H9 (cell line): ENCODE data around the gene P4HA1. TPM values are rescaled to one million over a fixed set of nuclear protein-coding genes. Genes with fewer than 3 reads are reported as not detected.

Experiments
- DNase-seq: peaks from one replicate; pipeline ENCODE4 v3.0.0-alpha.2; 2017
- H2AFZ ChIP-seq: one replicate; pipeline ENCODE4 v1.6.1; 2013; ENCODE audit warnings: mild to moderate bottlenecking, low read length, control low read depth, moderate library complexity
- H2AK5ac ChIP-seq: 2 replicates; pipeline ENCODE4 v1.6.1; 2013; ENCODE audit warnings: low read length, control low read depth, mixed read lengths; ENCODE audit not compliant: insufficient read length
- H2BK120ac ChIP-seq: one replicate; pipeline ENCODE4 v1.6.1; 2013; ENCODE audit warnings: low read depth, mild to moderate bottlenecking, low read length, control low read depth, inconsistent platforms; ENCODE audit not compliant: poor library complexity, severe bottlenecking
- H2BK12ac ChIP-seq: 2 replicates; pipeline ENCODE4 v1.6.1; 2013; ENCODE audit warnings: low read length, control low read depth, mixed read lengths, low read depth; ENCODE audit not compliant: insufficient read length
- H2BK15ac ChIP-seq: 2 replicates; pipeline ENCODE4 v1.6.1; 2013; ENCODE audit warnings: low read depth, low read length, control low read depth
- H2BK20ac ChIP-seq: one replicate; pipeline ENCODE4 v1.6.1; 2013; ENCODE audit warnings: low read depth, mild to moderate bottlenecking, low read length, control low read depth, inconsistent platforms; ENCODE audit not compliant: poor library complexity, severe bottlenecking
- H2BK5ac ChIP-seq: 2 replicates; pipeline ENCODE4 v1.6.1; 2013; ENCODE audit warnings: low read length, control low read depth, mixed read lengths; ENCODE audit not compliant: insufficient read length
- H3K14ac ChIP-seq: 2 replicates; pipeline ENCODE4 v1.6.1; 2013; ENCODE audit warnings: low read length, control low read depth; ENCODE audit not compliant: insufficient read depth
- H3K18ac ChIP-seq: 2 replicates; pipeline ENCODE4 v1.6.1; 2013; ENCODE audit warnings: low read depth, mild to moderate bottlenecking, mixed read lengths, low read length, control low read depth; ENCODE audit not compliant: insufficient read length
- H3K23ac ChIP-seq: 2 replicates; pipeline ENCODE4 v1.6.1; 2013; ENCODE audit warnings: low read length, control low read depth, mixed read lengths, low read depth; ENCODE audit not compliant: insufficient read length
- H3K23me2 ChIP-seq: 2 replicates; pipeline ENCODE4 v1.6.1; 2013; ENCODE audit warnings: low read depth, mild to moderate bottlenecking, mixed read lengths, low read length, control low read depth; ENCODE audit not compliant: insufficient read length, poor library complexity, severe bottlenecking
- H3K27ac ChIP-seq: 2 replicates; pipeline ENCODE4 v1.5.1; 2013; ENCODE audit warnings: low read length, control low read depth, mixed read lengths, low read depth; ENCODE audit not compliant: insufficient read length
- H3K27me3 ChIP-seq: 2 replicates; pipeline ENCODE4 v1.6.1; 2013; ENCODE audit warnings: low read length, control low read depth, inconsistent platforms; ENCODE audit not compliant: insufficient read depth
- H3K4ac ChIP-seq: 2 replicates; pipeline ENCODE4 v1.6.1; 2013; ENCODE audit warnings: low read depth, mild to moderate bottlenecking, control low read depth, inconsistent platforms, low read length, moderate library complexity
- H3K4me1 ChIP-seq: 2 replicates; pipeline ENCODE4 v1.6.1; 2013; ENCODE audit warnings: low read length, control low read depth, inconsistent platforms; ENCODE audit not compliant: insufficient read depth
- H3K4me2 ChIP-seq: 2 replicates; pipeline ENCODE4 v1.6.1; 2013; ENCODE audit warnings: low read length, control low read depth, mixed read lengths; ENCODE audit not compliant: insufficient read length, insufficient read depth
- H3K56ac ChIP-seq: 2 replicates; pipeline ENCODE4 v1.6.1; 2013; ENCODE audit warnings: low read depth, mild to moderate bottlenecking, mixed read lengths, low read length, control low read depth; ENCODE audit not compliant: insufficient read length
- H3K79me1 ChIP-seq: 2 replicates; pipeline ENCODE4 v1.6.1; 2013; ENCODE audit warnings: low read depth, mild to moderate bottlenecking, moderate library complexity, low read length, control low read depth, inconsistent platforms; ENCODE audit not compliant: insufficient read depth, poor library complexity, severe bottlenecking
- H3K79me2 ChIP-seq: 2 replicates; pipeline ENCODE4 v1.6.1; 2013; ENCODE audit warnings: low read length, control low read depth, inconsistent platforms; ENCODE audit not compliant: insufficient read depth
- H3K9ac ChIP-seq: 2 replicates; pipeline ENCODE4 v1.6.1; 2013; ENCODE audit warnings: low read length, control low read depth, mixed read lengths; ENCODE audit not compliant: insufficient read length; ENCODE audit errors: extremely low read depth
- H3K9me3 ChIP-seq: one replicate; pipeline ENCODE4 v1.6.1; 2013; ENCODE audit warnings: low read depth, low read length, inconsistent platforms; ENCODE audit not compliant: control insufficient read depth
- H3T11ph ChIP-seq: one replicate; pipeline ENCODE4 v1.6.1; 2013; ENCODE audit warnings: mild to moderate bottlenecking, low read length, control low read depth, inconsistent platforms
- H4K20me1 ChIP-seq: one replicate; pipeline ENCODE4 v1.6.1; 2013; ENCODE audit not compliant: control insufficient read depth, insufficient read length, insufficient read depth
- H4K5ac ChIP-seq: 2 replicates; pipeline ENCODE4 v1.6.1; 2013; ENCODE audit warnings: low read depth, mild to moderate bottlenecking, mixed read lengths, low read length, control low read depth; ENCODE audit not compliant: insufficient read length
- H4K8ac ChIP-seq: replicated peaks from 2 replicates; pipeline ENCODE4 v1.6.1; 2013; ENCODE audit warnings: low read length, control low read depth, mixed read lengths, low read depth; ENCODE audit not compliant: insufficient read length
- H4K91ac ChIP-seq: 2 replicates; pipeline ENCODE4 v1.6.1; 2013; ENCODE audit warnings: low read depth, mild to moderate bottlenecking, moderate library complexity, mixed read lengths, low read length, control low read depth; ENCODE audit not compliant: insufficient read length
- H3K27ac Mint-ChIP-seq, 3 experiments: 2 replicates in 2 of 3; 3 replicates in 1 of 3; pipeline ENCODE4 v1.8.0; 2020 to 2021; ENCODE audit warnings: mixed read lengths in 3 of 3, mild to moderate bottlenecking in 1 of 3, moderate library complexity in 1 of 3
- H3K27me3 Mint-ChIP-seq: 2 replicates; pipeline ENCODE4 v1.8.0; 2021; ENCODE audit warnings: low read depth, mild to moderate bottlenecking, moderate library complexity, mixed read lengths
- H3K36me3 Mint-ChIP-seq, 3 experiments: 2 replicates in 2 of 3; 3 replicates in 1 of 3; pipeline ENCODE4 v1.8.0; 2020 to 2021; ENCODE audit warnings: low read depth in 3 of 3, mixed read lengths in 3 of 3; ENCODE audit not compliant: insufficient read depth in 1 of 3
- H3K4me1 Mint-ChIP-seq, 2 experiments: 2 replicates each; pipeline ENCODE4 v1.8.0; 2020; ENCODE audit warnings: mixed read lengths in 2 of 2
- H3K4me3 Mint-ChIP-seq, 2 experiments: 2 replicates in 1 of 2; 3 replicates in 1 of 2; pipeline ENCODE4 v1.8.0; 2020 to 2021; ENCODE audit warnings: mild to moderate bottlenecking in 2 of 2, mixed read lengths in 2 of 2, moderate library complexity in 1 of 2
- H3K9me3 Mint-ChIP-seq, 2 experiments: 2 replicates in 1 of 2; 3 replicates in 1 of 2; pipeline ENCODE4 v1.8.0; 2020; ENCODE audit warnings: mild to moderate bottlenecking in 2 of 2, mixed read lengths in 2 of 2, moderate library complexity in 1 of 2
- CTCF ChIP-seq: fragments of 200-600 bp; sonication (generic); conservative IDR thresholded peaks from 3 replicates; pipeline ENCODE4 v1.8.0; 2021; ENCODE audit warnings: antibody characterized with exemption, mild to moderate bottlenecking
- WGBS: extraction: QIAGEN DNeasy Blood & Tissue Kit; methylation state at CpG from one replicate; pipeline ENCODE4 v1.1.7; 2013; ENCODE audit warnings: missing lambda C conversion rate, low lambda C conversion rate, mixed read lengths; ENCODE audit not compliant: insufficient read length; ENCODE audit errors: extremely low coverage; 5-methylcytosine and 5-hydroxymethylcytosine counted together
- total RNA-seq: library from RNA; stranded (reverse); gene quantifications from 2 replicates; pipeline ENCODE4 v1.2.1, GENCODE V29; 2021

P4HA1 gene
- total RNA-seq, 1 experiment from 2014 or later: 48.6 TPM

GRCh38 chr10:72976886-72977285 is 119.8 kb downstream of the P4HA1 start:
- H3K4me2 ChIP-seq: no peak overlapping the region
- H3T11ph ChIP-seq: no peak overlapping the region
- H3K27me3 ChIP-seq: no peaks in the 10 kb centered on the region
- no peaks in the 10 kb centered on the region for H3K79me2 ChIP-seq
- WGBS: no CpG with 5 or more reads among the region's 1 CpG
- H3K9me3 ChIP-seq: no peaks in the 10 kb centered on the region
- no peak for TF ChIP-seq CTCF
- H3K79me1 ChIP-seq: no peaks in the 10 kb centered on the region
- H2BK5ac ChIP-seq: no peak overlapping the region
- H3K36me3 Mint-ChIP-seq: peaks cover 8 to 33% (median 23%) of the 10 kb centered on the region in 3 experiments
- no peak overlapping the region for H4K5ac ChIP-seq
- no peak overlapping the region for H2BK120ac ChIP-seq
- H3K27me3 Mint-ChIP-seq: no peaks in the 10 kb centered on the region
- no peak overlapping the region for H3K14ac ChIP-seq
- H2BK12ac ChIP-seq: no peak overlapping the region
- H3K56ac ChIP-seq: no peak overlapping the region
- no peak for DNase-seq
- H3K18ac ChIP-seq: no peak overlapping the region
- no peaks in the 10 kb centered on the region for H4K20me1 ChIP-seq
- H3K27ac ChIP-seq: no peak overlapping the region
- H4K8ac ChIP-seq: no peak overlapping the region
- H2AFZ ChIP-seq: no peak overlapping the region
- H3K4me3 Mint-ChIP-seq: no peak overlapping the region
- H3K4ac ChIP-seq: no peak overlapping the region
- peaks cover 46 to 50% of the 10 kb centered on the region in 2 experiments for H3K9me3 Mint-ChIP-seq
- no peak overlapping the region for H2AK5ac ChIP-seq
- H3K23ac ChIP-seq: no peak overlapping the region
- H2BK15ac ChIP-seq: no peak overlapping the region
- peaks cover 0 to under 1% of the 10 kb centered on the region in 2 experiments; a peak in 1 of 4 replicates for H3K4me1 Mint-ChIP-seq
- no peak overlapping the region for H4K91ac ChIP-seq
- H3K23me2 ChIP-seq: no peaks in the 10 kb centered on the region
- H3K27ac Mint-ChIP-seq: no peak overlapping the region
- H3K4me1 ChIP-seq: no peaks in the 10 kb centered on the region
- no peak overlapping the region for H2BK20ac ChIP-seq
- no peak overlapping the region for H3K9ac ChIP-seq

Other genes starting within 250 kb of the P4HA1 start
- not detected in 2 replicates for gene OIT3, start 203.1 kb downstream of the P4HA1 start, total RNA-seq
- gene PLA2G12B, start 142.1 kb downstream of the P4HA1 start, total RNA-seq: not detected in 2 replicates
- 1.5 and 1.6 TPM in 2 replicates for gene NUDT13, start 13.6 kb upstream of the P4HA1 start, total RNA-seq
- gene ECD, start 71.1 kb upstream of the P4HA1 start, total RNA-seq: 39.9 and 41.6 TPM in 2 replicates
- 16.8 and 17.9 TPM in 2 replicates for gene FAM149B1, start 71.3 kb upstream of the P4HA1 start, total RNA-seq
- gene DNAJC9, start 150.4 kb upstream of the P4HA1 start, total RNA-seq: 45.7 and 47.7 TPM in 2 replicates
- 122 and 128 TPM in 2 replicates for gene MRPS16, start 155.8 kb upstream of the P4HA1 start, total RNA-seq